K562 (cell line): ENCODE measurements around the gene FBXO33. TPM values are rescaled to one million over a fixed set of nuclear protein-coding genes. Genes with fewer than 3 reads are reported as not detected.

ENCODE experiments used
- ATAC-seq: fragments of 200-7000 bp; cut with Tn5 transposase; 3 replicates; pipeline ENCODE4 v1.9.1; 2020; ENCODE audit warnings: moderate library complexity
- BruUV-seq: library from RNA; stranded (reverse); fragments of 400-500 nt; replicated peaks from 2 replicates; lab custom pipeline; 2021; lab: Mats Ljungman, UMichigan
- CTCF ChIA-PET: fragments of 300-600 bp; formaldehyde crosslinking; extraction: SDS; loops from one replicate; lab custom pipeline; 2021; ENCODE audit warnings: low intra/inter-chr PET ratio; lab: Yijun Ruan, JAX
- POLR2A ChIA-PET: fragments of 300-600, 350-650 bp; sonication (Branson Sonifier 250); formaldehyde crosslinking; extraction: SDS; loops from one replicate; lab custom pipeline; 2021; ENCODE audit warnings: antibody characterized with exemption, inconsistent platforms; lab: Yijun Ruan, JAX
- DNase-seq, 4 experiments: peaks; one replicate each; pipeline versions ENCODE4 v3.0.0 to v3.0.0-alpha.2; 2011 to 2018; ENCODE audit warnings: low spot score in 3 of 4, mixed read lengths in 3 of 4; ENCODE audit errors: extremely low read depth in 1 of 4
- FAIRE-seq: peaks from 2 replicates; lab custom pipeline; 2011; peaks lifted over from hg19 to GRCh38; lab: Jason Lieb, UNC
- H2AFZ ChIP-seq: 2 replicates; pipeline ENCODE4 v1.6.0; 2011; ENCODE audit warnings: low read depth, low read length, control low read depth, inconsistent platforms
- H3K27ac ChIP-seq: fragments of 200-600 bp; 3 replicates; pipeline ENCODE4 v1.8.0; 2011; ENCODE audit warnings: low read depth, mild to moderate bottlenecking, control low read depth, inconsistent platforms, low read length, moderate library complexity, mixed read lengths; ENCODE audit errors: extremely low read depth
- H3K27me3 ChIP-seq, 2 experiments: fragments of 300-600 bp in 1 of 2; 2 replicates in 1 of 2; 3 replicates in 1 of 2; pipeline versions ENCODE4 v1.6.0 to v1.8.0; 2011; ENCODE audit warnings: inconsistent platforms in 2 of 2, low read length in 2 of 2, mild to moderate bottlenecking in 1 of 2, mixed read lengths in 1 of 2, moderate library complexity in 1 of 2; ENCODE audit not compliant: control insufficient read depth in 2 of 2, insufficient read depth in 2 of 2
- H3K36me3 ChIP-seq: fragments of 300-600 bp; 3 replicates; pipeline ENCODE4 v1.8.0; 2011; ENCODE audit warnings: mild to moderate bottlenecking, low read length, inconsistent platforms; ENCODE audit not compliant: control insufficient read depth, insufficient read depth
- H3K4me1 ChIP-seq, 2 experiments: fragments of 200-600 bp in 1 of 2; replicated peaks in 1 of 2; 2 replicates in 1 of 2; 3 replicates in 1 of 2; pipeline versions ENCODE4 v1.5.1 to v1.8.0; 2011; ENCODE audit warnings: inconsistent platforms in 2 of 2, low read length in 2 of 2, mild to moderate bottlenecking in 1 of 2, mixed read lengths in 1 of 2, moderate library complexity in 1 of 2; ENCODE audit not compliant: control insufficient read depth in 2 of 2, insufficient read depth in 2 of 2
- H3K4me2 ChIP-seq: 2 replicates; pipeline ENCODE4 v1.6.1; 2011; ENCODE audit warnings: low read length, control low read depth, inconsistent platforms, mixed read lengths; ENCODE audit not compliant: insufficient read depth
- H3K4me3 ChIP-seq: fragments of 200-600 bp; sonication (generic), shearing (Covaris generic); 2 replicates; pipeline ENCODE4 v1.5.1; 2016; ENCODE audit warnings: control low read depth, inconsistent platforms
- H3K79me2 ChIP-seq: fragments of 200-600 bp; 3 replicates; pipeline ENCODE4 v1.8.0; 2011; ENCODE audit warnings: low read length, inconsistent platforms; ENCODE audit not compliant: control insufficient read depth, insufficient read depth
- H3K9ac ChIP-seq, 2 experiments: 2 replicates each; pipeline versions ENCODE4 v1.6.0 to v1.6.1; 2011; ENCODE audit warnings: low read depth in 2 of 2, low read length in 2 of 2, control low read depth in 1 of 2, inconsistent platforms in 1 of 2, mild to moderate bottlenecking in 1 of 2, mixed read lengths in 1 of 2; ENCODE audit not compliant: insufficient read depth in 1 of 2
- H3K9me1 ChIP-seq: one replicate; pipeline ENCODE4 v1.6.0; 2011; ENCODE audit warnings: inconsistent platforms, mild to moderate bottlenecking, low read length, moderate library complexity; ENCODE audit not compliant: control insufficient read depth, insufficient read depth
- H3K9me3 ChIP-seq: replicated peaks from 2 replicates; pipeline ENCODE4 v1.5.1; 2011; ENCODE audit warnings: low read depth, low read length, inconsistent platforms; ENCODE audit not compliant: control insufficient read depth, insufficient read depth
- H4K20me1 ChIP-seq: replicated peaks from 2 replicates; pipeline ENCODE4 v1.6.1; 2011; ENCODE audit warnings: low read length, inconsistent platforms, mixed read lengths; ENCODE audit not compliant: control insufficient read depth, insufficient read depth
- DDX20 ChIP-seq: fragments of 450-650 bp; IDR thresholded peaks from 2 replicates; pipeline ENCODE4 v1.6.1; 2016; ENCODE audit warnings: missing genetic modification characterization, low read depth, mild to moderate bottlenecking, missing compliant biosample characterization, moderate library complexity
- HBP1 ChIP-seq: fragments of 450-650 bp; formaldehyde crosslinking; IDR thresholded peaks from 2 replicates; pipeline ENCODE4 v1.4.0; 2022; ENCODE audit warnings: missing genetic modification characterization
- HNRNPUL1 ChIP-seq: fragments of 200-400 bp; formaldehyde crosslinking; IDR thresholded peaks from 2 replicates; pipeline ENCODE4 v1.6.1; 2017; ENCODE audit warnings: low read length
- KLF16 ChIP-seq: IDR thresholded peaks from 2 replicates; pipeline ENCODE4 v1.6.1; 2016; ENCODE audit warnings: antibody characterized with exemption
- LEF1 ChIP-seq: fragments of 450-650 bp; IDR thresholded peaks from 2 replicates; pipeline ENCODE4 v1.6.1; 2016; ENCODE audit warnings: mild to moderate bottlenecking
- MXI1 ChIP-seq: IDR thresholded peaks from 2 replicates; pipeline ENCODE4 v1.6.1; 2011; ENCODE audit warnings: low read depth, mild to moderate bottlenecking, improper control_type of control experiment, low read length
- MYNN ChIP-seq, 2 experiments: sonication (generic); formaldehyde crosslinking in 1 of 2; IDR thresholded peaks; 2 replicates each; pipeline versions ENCODE4 v1.5.0 to v1.6.1; 2016 to 2020; ENCODE audit warnings: antibody characterized with exemption in 1 of 2, missing genetic modification reagents in 1 of 2
- RUNX1 ChIP-seq: sonication (generic); IDR thresholded peaks from 2 replicates; pipeline ENCODE4 v1.6.1; 2016; ENCODE audit warnings: antibody characterized with exemption, low read depth
- SAP30 ChIP-seq: fragments of 200-600 bp; sonication (generic); IDR thresholded peaks from 2 replicates; pipeline ENCODE4 v1.6.1; 2012; ENCODE audit warnings: borderline replicate concordance, low read depth, mild to moderate bottlenecking, moderate library complexity, low read length, control low read depth, inconsistent platforms; ENCODE audit not compliant: insufficient read depth, poor library complexity, severe bottlenecking
- ZBTB7A ChIP-seq: IDR thresholded peaks from 2 replicates; pipeline ENCODE4 v1.6.1; 2011; ENCODE audit warnings: low read depth, mild to moderate bottlenecking, low read length, moderate library complexity, borderline replicate concordance; ENCODE audit not compliant: control insufficient read depth
- ZNF263 ChIP-seq: sonication (generic); formaldehyde crosslinking; IDR thresholded peaks from 2 replicates; pipeline ENCODE4 v1.8.0; 2022; ENCODE audit warnings: mild to moderate bottlenecking, missing genetic modification reagents, borderline replicate concordance
- WGBS: fragments of 100-300 bp; shearing (Covaris generic); methylation state at CpG from one replicate; pipeline ENCODE4 v1.1.6; 2016; ENCODE audit warnings: low coverage, mixed read lengths; ENCODE audit not compliant: insufficient coverage; ENCODE audit errors: missing lambda C conversion rate; 5-methylcytosine and 5-hydroxymethylcytosine counted together
- in situ Hi-C: fragments of 300-500 bp; cut with MboI; formaldehyde crosslinking; loops from 4 replicates; pipeline ENCODE4 v1.15.0; 2018; ENCODE audit warnings: inconsistent platforms, mixed read lengths
- intact Hi-C: fragments of 100-400 bp; cut with micrococcal nuclease; formaldehyde crosslinking; loops from 2 replicates; pipeline ENCODE4 v1.14.2; 2022
- polyA plus RNA-seq, 8 experiments: library from polyadenylated mRNA; depleted of rRNA in 4 of 8; stranded (reverse) in 5 of 8; unstranded in 3 of 8; fragments of >200 nt; fragmentation: Nextera tagmentation in 2 of 8; fragmentation: Illumina TruSeq in 1 of 8; extraction: Ambion mirVana in 2 of 8; extraction: Trizol in 1 of 8; gene quantifications; 2 replicates each; pipeline versions ENCODE4 v1.2.1 to v1.2.3, GENCODE V29; 2011 to 2014; ENCODE audit warnings: inconsistent platforms in 1 of 8, missing spikeins in 1 of 8
- total RNA-seq, 7 experiments: library from RNA; depleted of rRNA in 6 of 7; stranded (reverse); fragments of >200 nt in 6 of 7; fragmentation: Illumina TruSeq in 2 of 7; extraction: Trizol in 2 of 7; gene quantifications; 2 replicates each; pipeline versions ENCODE4 v1.2.1 to v1.2.3, GENCODE V29; 2011 to 2021; ENCODE audit warnings: low replicate concordance in 1 of 7

FBXO33 gene
- total and polyA plus RNA-seq, 9 of the 15 experiments (the other 6 are each of a cell fraction or from before 2014, with no cell fraction given): 1.6 to 7.5 (median 5.0) TPM

- DNase-seq (no peak), ATAC-seq (no peak), FAIRE-seq (no peak)
- H3K4me1 ChIP-seq: no peaks in the 10 kb centered on the region
- WGBS: 21% methylated on average over 1 of the region's 1 CpG
- no TSS peak for BruUV-seq
- no peaks in the 10 kb centered on the region for H3K79me2 ChIP-seq
- no peaks in the 10 kb centered on the region; the same call in 1 of the 2 replicates for H3K9me3 ChIP-seq
- TF ChIP-seq HNRNPUL1 (no peak), HBP1 (CRISPR knock-in tag) (no peak), MXI1 (no peak), MYNN (IDR thresholded peaks at IDR 0.05) (no peak), MYNN (CRISPR knock-in tag; IDR thresholded peaks at IDR 0.05) (no peak), ZBTB7A (no peak), DDX20 (tag) (no peak), SAP30 (no peak), KLF16 (no peak), ZNF263 (no peak), LEF1 (no peak), RUNX1 (no peak)
- in situ Hi-C loops: no loop called here
- no peak overlapping the region for H3K4me2 ChIP-seq
- H2AFZ ChIP-seq: no peak overlapping the region
- no peaks in the 10 kb centered on the region for H4K20me1 ChIP-seq
- no peaks in the 10 kb centered on the region for H3K27me3 ChIP-seq
- ChIA-PET CTCF (no interaction called here), POLR2A (no interaction called here)
- H3K9ac ChIP-seq: no peak overlapping the region
- intact Hi-C loops: no loop called here
- H3K9me1 ChIP-seq: no peaks in the 10 kb centered on the region
- H3K36me3 ChIP-seq: no peaks in the 10 kb centered on the region
- no peak overlapping the region for H3K27ac ChIP-seq
- H3K4me3 ChIP-seq: no peak overlapping the region
Measured at GRCh38 chr14:39419272-39419671, 13.0 kb downstream of the FBXO33 start.
